HTR-8/SVneo (cell line): ENCODE results near the gene OTOA.
"Not testable (repeated sequence)": the region's sequence is repeated elsewhere in the genome, so short reads cannot be mapped to it uniquely, and the experiment has no call there.

Experiments
- DNase-seq: peaks from one replicate; pipeline ENCODE4 v3.0.0; 2011; ENCODE audit warnings: low spot score, mixed read lengths; ENCODE audit not compliant: insufficient read length
- FAIRE-seq: peaks from 2 replicates; lab custom pipeline; 2011; peaks lifted over from hg19 to GRCh38; lab: Jason Lieb, UNC

The OTOA gene

GRCh38 chr16:21790506-21790905 lies 126.7 kb downstream of the OTOA start:
- not testable (repeated sequence) for DNase-seq, FAIRE-seq

DNA sequence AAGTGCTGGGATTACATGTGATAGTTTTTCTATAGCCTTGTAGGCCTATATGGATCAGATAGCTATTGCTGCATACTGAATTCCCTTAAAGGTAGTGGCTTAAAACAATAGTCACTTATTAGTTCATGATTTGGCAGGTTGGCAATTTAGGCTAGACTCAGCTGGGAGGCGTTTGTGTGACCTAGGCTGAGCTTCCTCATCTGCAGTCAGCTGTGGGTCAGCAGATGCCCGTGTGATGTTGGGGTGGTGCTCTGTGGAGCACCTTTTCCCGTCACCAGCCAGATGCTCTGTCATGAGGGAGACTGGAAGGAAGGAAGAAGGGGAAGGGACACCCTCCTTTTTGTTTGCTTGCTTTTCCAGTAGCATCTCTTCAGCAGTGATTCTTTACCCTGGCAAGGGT lies 129.5 kb downstream of the OTOA start:
- not testable (repeated sequence) for FAIRE-seq, DNase-seq

GRCh38 chr16:21798601-21799000 lies 134.8 kb downstream of the OTOA start:
- not testable (repeated sequence) for FAIRE-seq, DNase-seq

DNA sequence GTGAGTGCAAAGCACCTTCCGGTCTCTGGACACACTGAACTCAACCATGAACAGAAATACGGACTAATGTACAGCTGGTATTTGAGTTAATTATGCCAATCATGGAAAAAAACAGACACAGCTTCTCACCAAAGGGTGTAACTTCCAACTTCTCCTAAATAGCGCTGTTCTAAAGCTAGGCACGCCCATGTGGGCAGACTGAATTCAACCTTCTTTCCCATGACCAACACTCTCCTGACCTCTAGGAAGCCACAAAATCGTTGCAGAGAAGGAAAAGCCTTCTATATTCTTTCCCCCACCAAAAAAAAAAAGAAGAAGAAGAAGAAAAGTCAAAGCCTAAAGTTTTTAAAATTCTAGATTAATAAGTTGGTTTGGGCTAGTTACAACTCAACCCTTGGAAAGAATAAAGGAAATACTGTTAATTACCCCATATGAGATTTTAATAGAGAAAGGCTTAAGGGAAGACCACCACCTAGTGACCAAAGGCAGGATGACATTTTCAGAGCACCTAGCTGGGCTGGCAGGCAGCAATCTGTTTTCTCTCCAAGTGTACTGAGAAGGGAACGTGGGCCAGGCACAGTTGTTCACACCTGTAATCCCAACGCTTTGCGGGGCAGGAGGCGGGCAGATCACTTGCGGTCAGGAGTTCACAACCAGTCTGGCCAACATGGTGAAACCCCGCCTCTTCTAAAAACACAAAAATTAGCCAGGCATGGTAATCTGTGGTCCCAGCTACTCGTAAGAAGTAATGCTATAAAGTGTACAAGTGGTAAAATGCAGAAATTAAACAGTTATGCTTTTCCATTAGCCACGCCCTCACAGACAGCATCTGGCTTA lies 138.0 kb downstream of the OTOA start:
- DNase-seq, FAIRE-seq: not testable (repeated sequence)

- not testable (repeated sequence) for DNase-seq, FAIRE-seq
Measured at GRCh38 chr16:21802375-21802663, 138.6 kb downstream of the OTOA start.
